AG10803 (cell line): ENCODE data around the gene NCF2.

ENCODE experiments used
- DNase-seq: peaks from one replicate; pipeline ENCODE4 v3.0.0; 2010; ENCODE audit warnings: low read depth
- H3K4me3 ChIP-seq: 2 replicates; pipeline ENCODE4 v1.5.1; 2011; ENCODE audit warnings: mild to moderate bottlenecking, low read length, control low read depth
- CTCF ChIP-seq: conservative IDR thresholded peaks from 2 replicates; pipeline ENCODE4 v1.5.1; 2011; ENCODE audit warnings: mild to moderate bottlenecking, low read length, control low read depth, inconsistent platforms

The NCF2 gene

DNA sequence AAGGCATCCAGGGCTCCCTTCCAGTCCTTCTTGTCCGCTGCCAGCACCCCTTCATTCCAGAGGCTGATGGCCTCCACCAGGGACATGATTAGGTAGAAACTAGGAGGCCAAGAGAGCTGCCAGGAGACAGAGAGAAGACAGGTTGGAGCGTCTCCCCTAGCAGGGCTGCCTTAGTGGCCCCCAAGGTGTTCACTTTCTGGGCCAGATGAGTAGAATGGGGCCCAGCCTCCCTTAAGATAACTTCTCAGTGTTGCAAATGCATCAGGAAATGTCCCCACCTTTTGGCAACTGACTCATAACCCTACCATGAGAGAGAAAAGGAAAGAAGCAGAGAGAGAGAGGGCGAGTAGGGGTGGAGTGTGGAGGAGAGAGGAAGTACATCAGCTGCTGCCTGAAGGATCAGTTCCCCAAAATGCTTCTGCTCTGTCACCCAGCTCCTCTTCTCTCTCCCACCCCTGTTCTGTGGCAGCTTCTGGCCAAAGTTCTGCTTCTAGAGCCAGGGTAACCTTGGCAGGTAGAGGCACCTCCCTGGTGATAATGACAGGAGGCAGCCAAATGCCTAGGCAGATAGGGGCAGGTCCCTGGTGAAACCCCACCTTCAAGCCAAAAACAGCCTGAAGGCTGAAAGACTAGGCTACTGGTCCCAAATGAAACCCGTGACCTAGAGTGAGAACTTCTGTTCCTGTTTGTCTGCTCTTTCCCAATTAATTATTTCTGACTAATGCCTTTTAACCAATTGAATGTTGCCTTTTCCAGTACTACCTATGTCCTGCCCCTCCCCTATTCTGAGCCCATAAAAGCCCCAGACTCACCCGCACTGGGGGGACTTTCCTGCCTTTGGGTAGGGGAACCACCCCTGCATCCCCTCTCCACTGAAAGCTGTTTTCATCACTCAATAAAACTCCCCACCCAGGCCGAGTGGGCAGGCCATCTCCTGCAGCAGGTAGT is at the start of gene NCF2:
Gene NCF2, minus strand, starts transcription at position 216 of the 948 bp plus-strand sequence. Its CDS starts 130 bp downstream, at position 86.
- H3K4me3 ChIP-seq: no peak within 1 kb of the TSS
- TF ChIP-seq CTCF: no peak
- no peak for DNase-seq

DNA sequence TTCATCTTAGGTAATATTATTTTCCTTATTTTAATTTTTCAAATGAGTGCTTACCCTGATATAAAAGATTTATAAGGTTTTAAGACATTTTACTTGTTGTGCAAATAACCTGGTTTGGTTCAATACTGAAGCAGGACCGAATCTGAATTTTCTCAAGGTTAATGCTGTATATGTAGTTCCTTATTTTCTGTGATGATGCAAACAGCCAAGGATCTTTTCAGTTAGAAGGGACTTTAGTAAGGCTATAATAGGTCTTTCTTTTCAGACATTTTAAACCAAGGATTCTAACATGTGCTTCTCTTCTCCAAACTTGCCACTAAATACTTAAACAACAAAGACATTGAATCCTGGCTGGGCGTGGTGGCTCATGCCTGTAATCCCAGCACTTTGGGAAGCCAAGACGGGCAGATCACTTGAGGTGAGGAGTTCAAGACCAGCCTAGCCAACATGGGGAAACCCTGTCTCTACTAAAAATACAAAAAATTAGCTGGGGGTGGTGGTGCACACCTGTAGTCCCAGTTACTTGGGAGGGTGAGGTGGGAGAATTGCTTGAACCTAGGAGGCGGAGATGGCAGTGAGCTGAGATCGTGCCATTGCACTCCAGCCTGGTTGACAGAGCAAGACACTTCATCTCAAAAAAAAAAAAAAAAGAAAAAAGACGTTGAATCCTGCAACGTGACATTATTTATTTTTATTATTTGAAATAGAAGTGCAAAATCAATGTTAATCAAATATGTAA is 48.6 kb upstream of the NCF2 start:
- DNase-seq: no peak

GRCh38 chr1:183636783-183637182 is 46.5 kb upstream of the NCF2 start:
- TF ChIP-seq CTCF: no peak
- no peak for DNase-seq
- H3K4me3 ChIP-seq: peak overlapping the region; percentile 83

More for the DNA sequence above, 48.6 kb upstream of the NCF2 start:
- no peak overlapping the region for H3K4me3 ChIP-seq
- no peak for TF ChIP-seq CTCF

- peak overlapping the region; percentile 83 for H3K4me3 ChIP-seq
- no peak for TF ChIP-seq CTCF
- no peak for DNase-seq
Measured at GRCh38 chr1:183636334-183636682, 46.0 kb upstream of the NCF2 start.

- DNase-seq: peak; percentile 98
- no peak for TF ChIP-seq CTCF
Measured at GRCh38 chr1:183635606-183636333, 45.5 kb upstream of the NCF2 start, which contains the start of gene ARPC5. Gene ARPC5 (minus strand): TSS chr1:183635783. CDS start chr1:183635659, 124 bp downstream.

DNA sequence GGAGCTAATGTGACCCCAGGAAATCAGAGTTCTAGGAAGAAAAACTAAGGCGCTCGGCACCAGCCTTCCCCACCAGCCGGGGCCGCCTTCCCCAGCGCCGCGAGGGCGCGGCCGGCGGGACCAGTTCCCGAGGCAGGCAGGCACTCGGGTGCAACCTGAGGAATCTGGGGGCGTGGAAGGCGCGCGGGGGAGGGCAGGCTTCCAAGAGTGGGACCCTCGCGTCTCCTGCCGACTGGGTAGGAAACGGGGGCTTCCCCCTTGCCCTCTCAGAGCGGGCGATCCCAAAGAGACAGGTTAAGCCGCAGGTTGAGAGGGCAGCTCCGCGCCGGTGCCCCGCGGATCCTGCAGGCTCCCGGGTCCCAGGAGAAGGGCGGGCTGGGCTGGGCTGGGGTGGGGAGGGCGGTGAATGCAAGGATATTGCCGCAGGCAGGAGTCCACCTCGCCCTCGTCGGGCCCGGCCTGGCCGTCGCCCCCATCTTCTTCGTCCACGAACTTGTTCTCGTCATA is 44.9 kb upstream of the NCF2 start:
- peak; percentile 21 for DNase-seq
- no peak for TF ChIP-seq CTCF
- H3K4me3 ChIP-seq: peak overlapping the region; percentile 80

More at GRCh38 chr1:183635606-183636333, 45.5 kb upstream of the NCF2 start, which contains the start of gene ARPC5:
- H3K4me3 ChIP-seq: peak within 1 kb of the TSS; percentile 83
